NCI-H524 (cell line): ENCODE data around the gene RPH3AL.

ENCODE experiments used
- DNase-seq, 2 experiments: peaks; one replicate each; lab custom pipeline; 2025; lab: John Stamatoyannopoulos, UW

Gene RPH3AL

GRCh38 chr17:336110-337021, 16.2 kb downstream of the RPH3AL start:
- peak; percentile 82 to 90 for DNase-seq

DNA sequence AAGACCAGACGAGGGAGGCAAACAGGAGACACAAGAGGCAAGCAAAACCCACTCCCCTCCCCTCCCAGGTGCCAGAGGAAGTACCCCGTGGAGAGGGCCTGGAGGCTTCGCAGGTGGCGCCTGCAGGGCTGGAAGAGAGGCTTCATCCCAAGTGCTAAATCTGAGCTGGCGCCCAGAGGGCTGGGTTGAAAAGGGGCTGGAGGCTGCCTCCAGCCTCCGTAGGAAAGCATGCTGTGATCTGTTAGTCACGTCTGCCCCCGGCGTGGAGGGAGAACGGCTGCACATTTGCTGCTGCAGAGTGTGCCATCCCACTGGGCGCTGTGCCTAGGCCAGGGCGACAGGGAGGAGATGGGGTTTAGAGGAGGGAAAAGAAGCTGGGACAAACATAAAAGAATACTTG, 16.9 kb downstream of the RPH3AL start:
- peak in 1 of 2 experiments; percentile 51 for DNase-seq

- no peak for DNase-seq
Measured at GRCh38 chr17:334974-335481, 17.6 kb downstream of the RPH3AL start.

- DNase-seq = no peak
Measured at GRCh38 chr17:333626-334396, 18.8 kb downstream of the RPH3AL start.

DNA sequence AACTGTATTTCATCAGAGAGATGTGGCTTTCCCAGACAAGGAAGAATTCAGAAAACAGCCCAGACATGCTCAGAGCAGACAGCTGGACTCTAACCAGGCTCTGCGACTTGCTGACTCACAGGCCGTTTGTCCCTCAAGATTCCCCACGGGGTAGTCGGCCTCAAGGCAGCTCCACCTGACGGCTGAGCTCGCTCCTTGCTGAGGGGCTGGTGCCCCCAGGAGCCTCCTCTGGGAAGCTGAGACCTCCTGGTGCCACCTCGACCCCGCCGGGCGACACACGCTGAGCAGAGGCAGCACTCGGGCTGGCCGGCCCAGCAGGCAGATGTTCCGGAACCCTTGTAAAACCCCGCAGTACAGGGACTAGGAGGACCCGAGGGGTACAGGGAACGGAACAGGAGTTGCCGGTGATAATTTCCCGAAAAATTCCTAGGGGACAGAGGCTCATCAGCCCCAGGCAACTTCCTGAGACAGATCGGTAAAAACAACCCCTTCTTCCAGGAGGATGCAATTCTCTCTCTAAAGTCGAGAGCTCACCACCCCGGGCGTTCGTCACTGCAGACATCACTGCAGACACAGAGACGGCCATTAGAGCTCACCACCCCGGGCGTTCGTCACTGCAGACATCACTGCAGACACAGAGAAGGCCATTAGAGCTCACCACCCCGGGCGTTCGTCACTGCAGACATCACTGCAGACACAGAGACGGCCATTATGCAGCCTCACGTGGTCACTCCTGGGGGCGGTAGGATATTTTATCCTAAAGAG, 19.9 kb downstream of the RPH3AL start:
- no peak for DNase-seq

- no peak for DNase-seq
Measured at GRCh38 chr17:332023-332422, 20.6 kb downstream of the RPH3AL start.

GRCh38 chr17:330993-331701, 21.5 kb downstream of the RPH3AL start:
- DNase-seq = peak; percentile 48 to 64

DNA sequence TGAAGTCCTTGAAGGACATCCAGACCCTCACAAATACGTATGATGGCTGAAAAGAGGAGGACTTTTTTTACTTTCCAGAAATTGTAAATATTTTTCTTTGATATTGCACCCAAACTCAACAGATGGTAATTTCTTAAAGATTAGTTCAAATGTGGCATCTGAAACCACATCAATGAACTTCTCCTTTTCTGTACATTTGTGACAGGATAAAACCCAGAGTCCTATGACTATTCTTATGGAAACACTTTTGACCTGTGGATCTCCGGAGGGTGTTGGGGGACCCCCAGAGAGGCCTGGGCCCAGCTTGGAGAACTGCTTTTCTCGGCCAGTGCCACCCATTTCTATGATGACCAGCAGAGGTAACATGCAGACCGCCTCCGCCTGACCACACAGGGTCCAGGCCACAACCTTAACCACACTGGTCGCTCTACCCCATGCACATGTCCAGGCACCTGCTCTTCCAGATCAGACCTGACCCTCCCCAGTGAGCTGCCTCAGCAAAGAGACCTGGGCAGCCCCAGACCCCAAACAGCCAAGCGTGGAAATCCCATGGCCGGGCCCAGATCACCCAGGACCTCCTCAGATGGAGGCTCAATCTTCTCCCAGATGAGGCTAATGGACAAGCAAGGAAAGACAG, 22.7 kb downstream of the RPH3AL start:
- DNase-seq = no peak

- DNase-seq = no peak
Measured at GRCh38 chr17:327971-328370, 24.6 kb downstream of the RPH3AL start.

- no peak for DNase-seq
Measured at GRCh38 chr17:327296-327695, 25.3 kb downstream of the RPH3AL start.

DNA sequence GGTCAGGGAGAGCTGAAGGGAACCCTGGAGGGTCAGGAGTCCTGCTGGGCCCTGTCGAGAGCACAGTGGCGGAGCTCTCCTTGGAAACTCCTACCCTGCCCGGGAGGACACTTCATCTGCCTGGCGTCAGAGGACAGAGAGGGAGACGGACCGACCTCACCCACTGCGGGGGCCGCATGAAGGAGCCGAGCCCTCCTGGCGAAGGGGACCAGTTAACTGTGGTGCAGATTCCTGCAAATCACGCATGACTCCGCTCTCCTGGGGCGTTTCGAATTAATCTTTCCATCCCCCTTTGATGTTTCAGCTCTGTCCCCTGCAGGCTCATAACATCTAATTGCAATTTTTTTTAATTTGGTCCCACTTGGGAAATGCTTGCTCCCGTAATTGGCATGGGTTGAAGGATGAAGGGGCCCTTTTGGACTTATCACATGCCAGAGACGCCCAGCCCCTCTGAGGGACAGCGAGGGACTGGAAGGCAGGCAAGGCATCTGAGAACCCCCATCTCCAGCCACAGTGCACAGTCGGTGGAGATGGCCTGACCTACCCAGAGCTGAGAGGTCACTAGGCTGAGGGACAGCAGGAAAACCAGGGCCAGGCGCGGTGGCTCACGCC, 26.5 kb downstream of the RPH3AL start:
- DNase-seq = no peak

GRCh38 chr17:325270-326009, 27.2 kb downstream of the RPH3AL start:
- DNase-seq = no peak

GRCh38 chr17:323721-324571, 28.7 kb downstream of the RPH3AL start:
- DNase-seq = no peak

GRCh38 chr17:323181-323580, 29.4 kb downstream of the RPH3AL start:
- DNase-seq = no peak

- no peak for DNase-seq
Measured at GRCh38 chr17:322006-322780, 30.4 kb downstream of the RPH3AL start.

DNA sequence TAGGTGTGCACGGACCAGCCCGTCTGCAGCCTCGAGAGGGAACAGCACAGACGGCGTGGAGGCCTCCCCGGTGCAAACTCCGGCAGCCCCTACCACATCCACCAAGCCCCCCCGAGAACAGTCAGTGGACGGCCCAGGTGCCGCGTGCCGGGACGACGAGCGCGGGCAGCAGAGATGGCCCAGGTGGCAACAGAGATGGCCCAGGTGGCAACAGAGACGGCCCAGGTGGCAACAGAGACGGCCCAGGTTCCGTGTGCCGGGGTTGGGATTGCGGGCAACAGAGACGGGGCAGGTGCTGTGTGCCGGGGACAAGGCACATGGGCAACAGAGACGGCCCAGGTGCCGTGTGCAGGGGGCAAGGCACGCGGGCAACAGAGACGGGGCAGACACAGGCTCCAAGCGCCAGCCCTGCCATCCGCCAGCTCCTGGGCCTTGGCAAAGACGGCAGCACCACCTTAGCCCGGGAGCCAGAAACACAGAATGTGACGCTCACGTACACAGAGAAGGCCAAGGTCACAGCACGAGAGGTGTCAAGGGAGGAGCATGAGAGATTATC, 31.1 kb downstream of the RPH3AL start:
- DNase-seq = no peak

DNA sequence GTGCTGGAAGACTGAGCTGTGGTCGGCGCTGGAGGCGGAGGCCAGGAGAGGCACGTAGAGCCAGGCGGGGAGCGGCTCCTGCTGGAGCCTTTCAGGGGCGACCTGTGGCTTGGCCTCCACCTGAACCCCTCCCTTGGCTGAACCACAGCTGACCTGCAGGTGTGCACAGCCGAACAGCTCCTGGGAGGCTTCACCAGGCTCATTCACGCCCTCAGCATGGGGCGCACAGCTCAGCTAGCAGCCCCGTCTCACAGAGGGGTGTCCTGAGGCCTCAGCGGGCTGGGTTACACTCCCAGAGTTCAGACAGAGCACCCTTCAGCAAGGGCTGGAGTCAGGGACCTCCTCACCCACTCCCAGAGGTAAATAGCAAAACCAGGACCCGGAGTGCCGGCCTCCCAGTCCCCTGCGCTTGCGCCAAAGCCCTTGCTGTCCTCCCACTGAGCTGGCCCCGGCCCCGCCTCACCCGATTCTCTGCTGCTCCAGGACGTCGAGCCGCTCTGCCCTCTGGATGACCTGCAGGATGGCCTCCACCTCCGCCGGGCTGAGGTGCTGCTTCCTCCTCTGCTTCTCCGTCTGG, 31.7 kb downstream of the RPH3AL start:
- no peak for DNase-seq
